ENCODE results near the gene ATP6V0A1. TPM values are rescaled to one million over a fixed set of nuclear protein-coding genes. Genes with fewer than 3 reads are reported as not detected.
"Not testable (repeated sequence)": the region's sequence is repeated elsewhere in the genome, so short reads cannot be mapped to it uniquely, and the experiment has no call there.

The ATP6V0A1 gene
- total RNA-seq, 1 experiment from 2014 or later: 54.6 TPM

GRCh38 chr17:42537156-42537805 is 78.6 kb downstream of the ATP6V0A1 start:
- Histone ChIP-seq H3K9me3 (ENCODE audit: low read depth, low read length, poor library complexity, severe bottlenecking) (no peaks in the 10 kb centered on the region), H3K36me3 (ENCODE audit: insufficient read depth, low read length, poor library complexity, severe bottlenecking) (no peaks in the 10 kb centered on the region), H3K27me3 (replicated peaks; ENCODE audit: insufficient read depth, low read depth, low read length, poor library complexity) (no peaks in the 10 kb centered on the region), H3K27ac (ENCODE audit: low read depth, low read length, poor library complexity, severe bottlenecking) (peak overlapping the region; percentile 30), H3K4me3 (ENCODE audit: low read depth, low read length, poor library complexity, severe bottlenecking) (peak overlapping the region; percentile 53), H3K4me1 (ENCODE audit: insufficient read depth, low read length, poor library complexity, severe bottlenecking) (no peaks in the 10 kb centered on the region)
- no TSS peak for BruUV-seq (replicated peaks)
- intact Hi-C loops (cut with micrococcal nuclease; ENCODE audit: unreplicated experiment): no loop called here
- DNase-seq (ENCODE audit: low spot score): no peak
- no peak for TF ChIP-seq EZH2 (IDR thresholded peaks at IDR 0.05; ENCODE audit: borderline replicate concordance, low read depth, low read length, poor library complexity, severe bottlenecking)
- no peak for TF ChIP-seq CTCF (conservative IDR thresholded peaks at IDR 0.05; ENCODE audit: low read depth, low read length)
- CTCF ChIA-PET: no interaction called here
- POLR2A ChIA-PET (ENCODE audit: low non-redundant PET): no interaction called here

- TF ChIP-seq EZH2 (IDR thresholded peaks at IDR 0.05; ENCODE audit: borderline replicate concordance, low read depth, low read length, poor library complexity, severe bottlenecking) (no peak), CTCF (conservative IDR thresholded peaks at IDR 0.05; ENCODE audit: low read depth, low read length) (no peak)
- intact Hi-C loops (cut with micrococcal nuclease; ENCODE audit: unreplicated experiment): no loop called here
- ChIA-PET CTCF (no interaction called here), POLR2A (ENCODE audit: low non-redundant PET) (no interaction called here)
- no peak for DNase-seq (ENCODE audit: low spot score)
- Histone ChIP-seq H3K27ac (ENCODE audit: low read depth, low read length, poor library complexity, severe bottlenecking) (no peak overlapping the region), H3K4me3 (ENCODE audit: low read depth, low read length, poor library complexity, severe bottlenecking) (no peak overlapping the region), H3K9me3 (ENCODE audit: low read depth, low read length, poor library complexity, severe bottlenecking) (no peaks in the 10 kb centered on the region), H3K4me1 (ENCODE audit: insufficient read depth, low read length, poor library complexity, severe bottlenecking) (no peaks in the 10 kb centered on the region), H3K36me3 (ENCODE audit: insufficient read depth, low read length, poor library complexity, severe bottlenecking) (no peaks in the 10 kb centered on the region), H3K27me3 (replicated peaks; ENCODE audit: insufficient read depth, low read depth, low read length, poor library complexity) (no peaks in the 10 kb centered on the region)
- TSS peak; percentile 43 for BruUV-seq (replicated peaks)
Observed at GRCh38 chr17:42537826-42538451, 79.3 kb downstream of the ATP6V0A1 start.

DNA sequence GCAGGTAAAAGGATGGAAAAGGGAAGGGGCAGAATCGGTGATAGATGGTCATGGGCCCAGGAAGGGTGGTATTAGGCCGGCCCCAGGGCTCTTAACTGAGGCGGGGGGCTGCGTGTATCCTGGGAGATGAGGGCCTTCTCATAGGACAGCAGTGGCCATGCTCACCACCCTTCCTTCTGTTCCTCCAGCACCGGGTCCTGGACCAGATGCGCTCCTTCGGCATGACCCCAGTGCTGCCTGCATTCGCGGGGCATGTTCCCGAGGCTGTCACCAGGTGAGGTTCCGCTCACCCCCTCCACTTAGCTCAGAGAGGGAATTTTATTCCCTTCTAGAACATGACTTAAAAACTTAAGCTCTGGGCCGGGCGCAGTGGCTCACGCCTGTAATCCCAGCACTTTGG is 79.8 kb downstream of the ATP6V0A1 start:
- intact Hi-C loops (cut with micrococcal nuclease; ENCODE audit: unreplicated experiment): no loop called here
- no peak for TF ChIP-seq CTCF (conservative IDR thresholded peaks at IDR 0.05; ENCODE audit: low read depth, low read length)
- TF ChIP-seq EZH2 (IDR thresholded peaks at IDR 0.05; ENCODE audit: borderline replicate concordance, low read depth, low read length, poor library complexity, severe bottlenecking): no peak
- ChIA-PET POLR2A (ENCODE audit: low non-redundant PET) (no interaction called here), CTCF (no interaction called here)
- no TSS peak for BruUV-seq (replicated peaks)
- no peak for DNase-seq (ENCODE audit: low spot score)
- no peak overlapping the region for H3K27ac ChIP-seq (ENCODE audit: low read depth, low read length, poor library complexity, severe bottlenecking)
- H3K4me1 ChIP-seq (ENCODE audit: insufficient read depth, low read length, poor library complexity, severe bottlenecking): no peaks in the 10 kb centered on the region
- H3K36me3 ChIP-seq (ENCODE audit: insufficient read depth, low read length, poor library complexity, severe bottlenecking): no peaks in the 10 kb centered on the region
- H3K4me3 ChIP-seq (ENCODE audit: low read depth, low read length, poor library complexity, severe bottlenecking): no peak overlapping the region
- no peaks in the 10 kb centered on the region for H3K27me3 ChIP-seq (replicated peaks; ENCODE audit: insufficient read depth, low read depth, low read length, poor library complexity)
- no peaks in the 10 kb centered on the region for H3K9me3 ChIP-seq (ENCODE audit: low read depth, low read length, poor library complexity, severe bottlenecking)

DNA sequence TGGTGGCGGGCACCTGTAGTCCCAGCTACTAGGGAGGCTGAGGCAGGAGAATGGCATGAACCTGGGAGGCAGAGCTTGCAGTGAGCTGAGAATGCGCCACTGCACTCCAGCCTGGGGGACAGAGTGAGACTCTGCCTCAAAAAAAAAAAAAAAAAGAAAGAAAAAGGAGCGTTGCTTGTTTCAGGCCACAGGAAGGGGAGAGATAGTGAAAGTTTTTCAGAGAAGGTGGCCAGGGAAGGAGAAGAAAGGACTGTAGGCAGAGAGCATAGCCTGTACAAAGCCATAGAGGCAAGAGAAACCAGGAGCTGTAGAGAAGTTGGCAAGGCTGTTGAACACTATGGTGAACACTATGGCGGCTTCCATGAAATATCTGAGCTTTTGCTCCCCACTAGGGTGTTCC is 81.9 kb downstream of the ATP6V0A1 start:
- H3K27ac ChIP-seq (ENCODE audit: low read depth, low read length, poor library complexity, severe bottlenecking); BruUV-seq (replicated peaks); CTCF ChIA-PET; H3K4me1 ChIP-seq (ENCODE audit: insufficient read depth, low read length, poor library complexity, severe bottlenecking); H3K36me3 ChIP-seq (ENCODE audit: insufficient read depth, low read length, poor library complexity, severe bottlenecking); H3K27me3 ChIP-seq (replicated peaks; ENCODE audit: insufficient read depth, low read depth, low read length, poor library complexity); H3K9me3 ChIP-seq (ENCODE audit: low read depth, low read length, poor library complexity, severe bottlenecking); intact Hi-C loops (cut with micrococcal nuclease; ENCODE audit: unreplicated experiment); H3K4me3 ChIP-seq (ENCODE audit: low read depth, low read length, poor library complexity, severe bottlenecking); DNase-seq (ENCODE audit: low spot score): not testable (repeated sequence)
- POLR2A ChIA-PET (ENCODE audit: low non-redundant PET): interaction anchor here (0.5 kb wide), 1 partner anchor 20 kb away, joined by 4 read pairs; no protein-coding TSS in a partner anchor
